Activated CD8-positive, alpha-beta memory T cell treated with anti-CD3 and anti-CD28 coated beads, Interleukin-2, amount 10 ng/mL, durations not matched to agents 7 days and 5 days (primary cell): ENCODE measurements around the gene CCBE1. TPM values are rescaled to one million over a fixed set of nuclear protein-coding genes. Genes with fewer than 3 reads are reported as not detected.

Experiments used
- total RNA-seq, 2 experiments: library from RNA; stranded (reverse); gene quantifications; one replicate each; pipeline ENCODE4 v1.2.3, GENCODE V29; 2021

CCBE1 gene
- total RNA-seq, 2 experiments from 2014 or later = 0.12 TPM; not detected in 1

Other genes starting within 250 kb of the CCBE1 start
- 10 to 100 TPM; 54.7 to 64.7 TPM for gene PMAIP1, start 202.6 kb upstream of the CCBE1 start, total RNA-seq